WTC11 (cell line): ENCODE measurements around the gene UTP11. TPM values are rescaled to one million over a fixed set of nuclear protein-coding genes. Genes with fewer than 3 reads are reported as not detected.
A peak's percentile ranks its signal among the peaks of the same experiment; 100 is the strongest.

ENCODE experiments used
- ATAC-seq: fragments of 200-7000 bp; cut with Tn5 transposase; 2 replicates; pipeline ENCODE4 v1.10.0; 2021; ENCODE audit warnings: mild to moderate bottlenecking, moderate library complexity
- CTCF ChIA-PET: fragments of 300-600 bp; sonication (Branson Sonifier 250); formaldehyde crosslinking; loops from one replicate; lab custom pipeline; 2021; ENCODE audit warnings: antibody characterized with exemption; lab: Charles Lee
- POLR2A ChIA-PET: fragments of 350-600 bp; sonication (Branson Sonifier 250); formaldehyde crosslinking; loops from one replicate; lab custom pipeline; 2021; ENCODE audit warnings: antibody characterized with exemption; lab: Charles Lee
- DNase-seq: peaks from one replicate; pipeline ENCODE4 v3.0.0; 2021; ENCODE audit warnings: low spot score
- H3K27ac Mint-ChIP-seq: 2 replicates; pipeline ENCODE4 v1.8.0; 2021; ENCODE audit warnings: mixed read lengths
- H3K27me3 Mint-ChIP-seq: 2 replicates; pipeline ENCODE4 v1.8.0; 2021; ENCODE audit warnings: low read depth, mild to moderate bottlenecking, moderate library complexity, mixed read lengths
- H3K36me3 Mint-ChIP-seq: 2 replicates; pipeline ENCODE4 v1.8.0; 2021; ENCODE audit warnings: mixed read lengths
- H3K4me1 Mint-ChIP-seq: 2 replicates; pipeline ENCODE4 v1.8.0; 2022; ENCODE audit warnings: mixed read lengths
- H3K4me3 Mint-ChIP-seq: 2 replicates; pipeline ENCODE4 v1.8.0; 2021; ENCODE audit warnings: mild to moderate bottlenecking, moderate library complexity, mixed read lengths
- H3K9me3 Mint-ChIP-seq: 2 replicates; pipeline ENCODE4 v1.8.0; 2021; ENCODE audit warnings: mixed read lengths
- ATF2 ChIP-seq: sonication (generic); formaldehyde crosslinking; IDR thresholded peaks from 2 replicates; pipeline ENCODE4 v1.8.1; 2022; ENCODE audit warnings: low read depth, missing genetic modification reagents, borderline replicate concordance
- CBFB ChIP-seq: sonication (generic); formaldehyde crosslinking; IDR thresholded peaks from 2 replicates; pipeline ENCODE4 v1.8.1; 2022; ENCODE audit warnings: mild to moderate bottlenecking, low read depth, missing genetic modification reagents
- CREB1 ChIP-seq: sonication (generic); formaldehyde crosslinking; IDR thresholded peaks from 2 replicates; pipeline ENCODE4 v1.8.0; 2023; ENCODE audit warnings: mild to moderate bottlenecking, missing genetic modification reagents
- EMX1 ChIP-seq: fragments of 250-450 bp; sonication (Bioruptor Pico); IDR thresholded peaks from 2 replicates; pipeline ENCODE4 v1.8.0; 2021; ENCODE audit warnings: mild to moderate bottlenecking
- ETV6 ChIP-seq: sonication (generic); formaldehyde crosslinking; IDR thresholded peaks from 2 replicates; pipeline ENCODE4 v1.8.1; 2022; ENCODE audit warnings: mild to moderate bottlenecking, missing genetic modification reagents
- FOXP1 ChIP-seq: sonication (generic); formaldehyde crosslinking; IDR thresholded peaks from 2 replicates; pipeline ENCODE4 v1.8.0; 2022; ENCODE audit warnings: missing genetic modification reagents, mild to moderate bottlenecking, moderate library complexity, borderline replicate concordance
- HMGA2 ChIP-seq: fragments of 250-450 bp; sonication (Bioruptor Pico); IDR thresholded peaks from 2 replicates; pipeline ENCODE4 v1.4.0; 2021; ENCODE audit warnings: mild to moderate bottlenecking, moderate library complexity
- IRF2 ChIP-seq: sonication (generic); formaldehyde crosslinking; IDR thresholded peaks from 2 replicates; pipeline ENCODE4 v1.8.0; 2022; ENCODE audit warnings: low read depth, missing genetic modification reagents, borderline replicate concordance
- MXD4 ChIP-seq: fragments of 250-450 bp; sonication (Bioruptor Pico); IDR thresholded peaks from 2 replicates; pipeline ENCODE4 v1.8.0; 2021; ENCODE audit warnings: mild to moderate bottlenecking, moderate library complexity, borderline replicate concordance
- NFE2L1 ChIP-seq: sonication (generic); formaldehyde crosslinking; IDR thresholded peaks from 2 replicates; pipeline ENCODE4 v1.8.1; 2023; ENCODE audit warnings: missing genetic modification reagents
- NR2C2 ChIP-seq: sonication (generic); formaldehyde crosslinking; IDR thresholded peaks from 2 replicates; pipeline ENCODE4 v1.8.0; 2022; ENCODE audit warnings: mild to moderate bottlenecking, missing genetic modification reagents
- PRRX2 ChIP-seq: fragments of 250-450 bp; sonication (Bioruptor Pico); IDR thresholded peaks from 2 replicates; pipeline ENCODE4 v1.8.0; 2021; ENCODE audit warnings: mild to moderate bottlenecking
- RELA ChIP-seq: sonication (generic); formaldehyde crosslinking; IDR thresholded peaks from 2 replicates; pipeline ENCODE4 v1.8.1; 2022; ENCODE audit warnings: missing genetic modification reagents, mild to moderate bottlenecking, borderline replicate concordance
- RORB ChIP-seq: fragments of 250-450 bp; sonication (Bioruptor Pico); IDR thresholded peaks from 2 replicates; pipeline ENCODE4 v1.9.0; 2021; ENCODE audit warnings: mild to moderate bottlenecking
- SOX15 ChIP-seq: fragments of 250-450 bp; sonication (Bioruptor Pico); IDR thresholded peaks from 2 replicates; pipeline ENCODE4 v1.9.0; 2021; ENCODE audit warnings: mild to moderate bottlenecking
- SP1 ChIP-seq: sonication (generic); formaldehyde crosslinking; conservative IDR thresholded peaks from 2 replicates; pipeline ENCODE4 v1.8.1; 2022; ENCODE audit warnings: missing genetic modification reagents
- USF2 ChIP-seq: sonication (generic); formaldehyde crosslinking; IDR thresholded peaks from 2 replicates; pipeline ENCODE4 v1.8.1; 2023; ENCODE audit warnings: mild to moderate bottlenecking, missing genetic modification reagents, moderate library complexity
- ZBTB43 ChIP-seq: sonication (generic); formaldehyde crosslinking; IDR thresholded peaks from 2 replicates; pipeline ENCODE4 v1.8.1; 2023; ENCODE audit warnings: mild to moderate bottlenecking, missing genetic modification reagents
- ZNF423 ChIP-seq: fragments of 250-450 bp; sonication (Bioruptor Pico); IDR thresholded peaks from 2 replicates; pipeline ENCODE4 v2.1.2; 2022; ENCODE audit warnings: mild to moderate bottlenecking, moderate library complexity
- ZNF512 ChIP-seq: sonication (generic); formaldehyde crosslinking; IDR thresholded peaks from 2 replicates; pipeline ENCODE4 v1.8.1; 2022; ENCODE audit warnings: missing genetic modification reagents, borderline replicate concordance
- ZNF671 ChIP-seq: fragments of 250-450 bp; sonication (Bioruptor Pico); IDR thresholded peaks from 2 replicates; pipeline ENCODE4 v1.8.0; 2021; ENCODE audit warnings: mild to moderate bottlenecking
- ZSCAN18 ChIP-seq: fragments of 250-450 bp; sonication (Bioruptor Pico); IDR thresholded peaks from 2 replicates; pipeline ENCODE4 v2.1.2; 2022; ENCODE audit warnings: mild to moderate bottlenecking, moderate library complexity
- total RNA-seq: library from RNA; stranded (reverse); gene quantifications from 3 replicates; pipeline ENCODE4 v1.2.3, GENCODE V29; 2021

UTP11 gene
- total RNA-seq, 1 experiment from 2014 or later: 42.2 TPM

- ChIA-PET POLR2A (no interaction called here), CTCF (interaction anchor here (0.6 kb wide), 1 partner anchor 434 kb away, joined by 5 read pairs; no protein-coding TSS in a partner anchor)
- Mint-ChIP-seq H3K9me3 (no peaks in the 10 kb centered on the region), H3K4me3 (no peak overlapping the region), H3K36me3 (no peaks in the 10 kb centered on the region), H3K4me1 (peaks cover 44% of the 10 kb centered on the region), H3K27me3 (no peaks in the 10 kb centered on the region), H3K27ac (no peak overlapping the region)
- TF ChIP-seq SP1 (CRISPR knock-in tag) (no peak), IRF2 (no peak), SOX15 (CRISPR knock-in tag) (no peak), RELA (no peak), FOXP1 (CRISPR knock-in tag) (no peak), ZBTB43 (CRISPR knock-in tag) (no peak), MXD4 (no peak)
- ATAC-seq: no peak
- no peak for DNase-seq
These were observed 56.4 kb downstream of the UTP11 start for GRCh38 chr1:38068980-38069340.

- POLR2A ChIA-PET: interaction anchor here (0.6 to 0.7 kb wide), 2 partner anchors 9 to 23 kb away, joined by 3 to 4 read pairs; no protein-coding TSS in a partner anchor
- Mint-ChIP-seq H3K9me3 (no peaks in the 10 kb centered on the region), H3K27me3 (no peaks in the 10 kb centered on the region), H3K36me3 (no peaks in the 10 kb centered on the region), H3K27ac (no peak overlapping the region), H3K4me3 (no peak overlapping the region), H3K4me1 (peaks cover 55% of the 10 kb centered on the region)
- ATAC-seq (peak; percentile 83), DNase-seq (no peak)
- no peak for TF ChIP-seq RORB (CRISPR knock-in tag)
- no peak for TF ChIP-seq NR2C2
- TF ChIP-seq ETV6 (CRISPR knock-in tag): no peak
- TF ChIP-seq EMX1 (CRISPR knock-in tag): no peak
- CTCF ChIA-PET: interaction anchor here (0.6 to 4.7 kb wide), 54 partner anchors 9 to 747 kb away, joined by 3 to 90 read pairs (median 4); partner anchors contain the start of gene POU3F1
These were observed 59.0 kb downstream of the UTP11 start for GRCh38 chr1:38071312-38072256.

GRCh38 chr1:38072858-38073257 lies 60.3 kb downstream of the UTP11 start:
- ChIA-PET CTCF (interaction anchor here (0.6 to 4.7 kb wide), 19 partner anchors 10 to 430 kb away, joined by 3 to 90 read pairs (median 12); partner anchors contain the start of gene POU3F1), POLR2A (no interaction called here)
- Mint-ChIP-seq H3K9me3 (no peaks in the 10 kb centered on the region), H3K27ac (peak overlapping the region; percentile 87), H3K4me1 (peaks cover 56% of the 10 kb centered on the region)
- no peak for DNase-seq
- TF ChIP-seq MXD4: no peak
- TF ChIP-seq, all 79 proteins: peak for 0
- ATAC-seq: no peak
- no peaks in the 10 kb centered on the region for H3K27me3 Mint-ChIP-seq
- no peak overlapping the region for H3K4me3 Mint-ChIP-seq
- H3K36me3 Mint-ChIP-seq: no peaks in the 10 kb centered on the region

- H3K4me3 Mint-ChIP-seq: no peak overlapping the region
- POLR2A ChIA-PET: no interaction called here
- DNase-seq: no peak
- CTCF ChIA-PET: interaction anchor here (0.7 to 4.7 kb wide), 7 partner anchors 14 to 425 kb away, joined by 3 to 90 read pairs (median 4); partner anchors contain the start of gene POU3F1
- H3K9me3 Mint-ChIP-seq: no peaks in the 10 kb centered on the region
- H3K27ac Mint-ChIP-seq: peak overlapping the region; percentile 87
- H3K27me3 Mint-ChIP-seq: no peaks in the 10 kb centered on the region
- H3K36me3 Mint-ChIP-seq: no peaks in the 10 kb centered on the region
- ATAC-seq: peak; percentile 10
- peaks cover 50% of the 10 kb centered on the region for H3K4me1 Mint-ChIP-seq
- TF ChIP-seq ZNF423 (CRISPR knock-in tag): no peak
- no peak for TF ChIP-seq CBFB (CRISPR knock-in tag)
- no peak for TF ChIP-seq CREB1 (CRISPR knock-in tag)
- no peak for TF ChIP-seq ZNF512 (CRISPR knock-in tag)
- no peak for TF ChIP-seq PRRX2 (CRISPR knock-in tag)
- no peak for TF ChIP-seq USF2 (CRISPR knock-in tag)
- TF ChIP-seq NFE2L1 (CRISPR knock-in tag): no peak
- TF ChIP-seq RELA: no peak
- TF ChIP-seq ATF2 (CRISPR knock-in tag): no peak
- TF ChIP-seq HMGA2 (CRISPR knock-in tag): no peak
- TF ChIP-seq ZSCAN18: no peak
- no peak for TF ChIP-seq ZNF671 (CRISPR knock-in tag)
These were observed 61.2 kb downstream of the UTP11 start for GRCh38 chr1:38073534-38074301.
